WTC11 (cell line): Measurements from ENCODE around the gene MIOX. TPM values are rescaled to one million over a fixed set of nuclear protein-coding genes. Genes with fewer than 3 reads are reported as not detected.

Source experiments
- ATAC-seq: fragments of 200-7000 bp; cut with Tn5 transposase; 2 replicates; pipeline ENCODE4 v1.10.0; 2021; ENCODE audit warnings: mild to moderate bottlenecking, moderate library complexity
- CTCF ChIA-PET: fragments of 300-600 bp; sonication (Branson Sonifier 250); formaldehyde crosslinking; loops from one replicate; lab custom pipeline; 2021; ENCODE audit warnings: antibody characterized with exemption; lab: Charles Lee
- POLR2A ChIA-PET: fragments of 350-600 bp; sonication (Branson Sonifier 250); formaldehyde crosslinking; loops from one replicate; lab custom pipeline; 2021; ENCODE audit warnings: antibody characterized with exemption; lab: Charles Lee
- DNase-seq: peaks from one replicate; pipeline ENCODE4 v3.0.0; 2021; ENCODE audit warnings: low spot score
- H3K27ac Mint-ChIP-seq: 2 replicates; pipeline ENCODE4 v1.8.0; 2021; ENCODE audit warnings: mixed read lengths
- H3K27me3 Mint-ChIP-seq: 2 replicates; pipeline ENCODE4 v1.8.0; 2021; ENCODE audit warnings: low read depth, mild to moderate bottlenecking, moderate library complexity, mixed read lengths
- H3K36me3 Mint-ChIP-seq: 2 replicates; pipeline ENCODE4 v1.8.0; 2021; ENCODE audit warnings: mixed read lengths
- H3K4me1 Mint-ChIP-seq: 2 replicates; pipeline ENCODE4 v1.8.0; 2022; ENCODE audit warnings: mixed read lengths
- H3K4me3 Mint-ChIP-seq: 2 replicates; pipeline ENCODE4 v1.8.0; 2021; ENCODE audit warnings: mild to moderate bottlenecking, moderate library complexity, mixed read lengths
- H3K9me3 Mint-ChIP-seq: 2 replicates; pipeline ENCODE4 v1.8.0; 2021; ENCODE audit warnings: mixed read lengths
- ATF2 ChIP-seq: sonication (generic); formaldehyde crosslinking; IDR thresholded peaks from 2 replicates; pipeline ENCODE4 v1.8.1; 2022; ENCODE audit warnings: low read depth, missing genetic modification reagents, borderline replicate concordance
- ATF3 ChIP-seq: sonication (generic); formaldehyde crosslinking; conservative IDR thresholded peaks from 2 replicates; pipeline ENCODE4 v1.8.1; 2022; ENCODE audit warnings: mild to moderate bottlenecking, missing genetic modification reagents
- CBFB ChIP-seq: sonication (generic); formaldehyde crosslinking; IDR thresholded peaks from 2 replicates; pipeline ENCODE4 v1.8.1; 2022; ENCODE audit warnings: mild to moderate bottlenecking, low read depth, missing genetic modification reagents
- ETV6 ChIP-seq: sonication (generic); formaldehyde crosslinking; IDR thresholded peaks from 2 replicates; pipeline ENCODE4 v1.8.1; 2022; ENCODE audit warnings: mild to moderate bottlenecking, missing genetic modification reagents
- FOXK1 ChIP-seq: sonication (generic); formaldehyde crosslinking; IDR thresholded peaks from 2 replicates; pipeline ENCODE4 v1.8.0; 2022; ENCODE audit warnings: mild to moderate bottlenecking, moderate library complexity, missing genetic modification reagents
- FOXP4 ChIP-seq: sonication (generic); formaldehyde crosslinking; IDR thresholded peaks from 2 replicates; pipeline ENCODE4 v1.8.0; 2022; ENCODE audit warnings: mild to moderate bottlenecking, missing genetic modification reagents
- HMGA2 ChIP-seq: fragments of 250-450 bp; sonication (Bioruptor Pico); IDR thresholded peaks from 2 replicates; pipeline ENCODE4 v1.4.0; 2021; ENCODE audit warnings: mild to moderate bottlenecking, moderate library complexity
- NFYB ChIP-seq: sonication (generic); formaldehyde crosslinking; conservative IDR thresholded peaks from 2 replicates; pipeline ENCODE4 v1.8.0; 2022; ENCODE audit warnings: low read depth, missing genetic modification reagents
- RELA ChIP-seq: sonication (generic); formaldehyde crosslinking; IDR thresholded peaks from 2 replicates; pipeline ENCODE4 v1.8.1; 2022; ENCODE audit warnings: missing genetic modification reagents, mild to moderate bottlenecking, borderline replicate concordance
- STAT6 ChIP-seq: sonication (generic); formaldehyde crosslinking; conservative IDR thresholded peaks from 2 replicates; pipeline ENCODE4 v1.8.1; 2023; ENCODE audit warnings: mild to moderate bottlenecking, low read depth, missing genetic modification reagents, moderate library complexity
- ZMAT4 ChIP-seq: fragments of 250-450 bp; sonication (Bioruptor Pico); IDR thresholded peaks from 2 replicates; pipeline ENCODE4 v1.9.0; 2021; ENCODE audit warnings: mild to moderate bottlenecking
- ZNF263 ChIP-seq: sonication (generic); formaldehyde crosslinking; IDR thresholded peaks from 2 replicates; pipeline ENCODE4 v1.8.1; 2022; ENCODE audit warnings: low read depth, mild to moderate bottlenecking, moderate library complexity, missing genetic modification reagents
- ZNF317 ChIP-seq: sonication (generic); formaldehyde crosslinking; IDR thresholded peaks from 2 replicates; pipeline ENCODE4 v1.8.1; 2023; ENCODE audit warnings: low read depth, mild to moderate bottlenecking, moderate library complexity, missing genetic modification reagents, borderline replicate concordance
- ZNF425 ChIP-seq: fragments of 250-450 bp; sonication (Bioruptor Pico); conservative IDR thresholded peaks from 2 replicates; pipeline ENCODE4 v1.9.0; 2021; ENCODE audit warnings: mild to moderate bottlenecking
- ZSCAN18 ChIP-seq: fragments of 250-450 bp; sonication (Bioruptor Pico); IDR thresholded peaks from 2 replicates; pipeline ENCODE4 v2.1.2; 2022; ENCODE audit warnings: mild to moderate bottlenecking, moderate library complexity
- total RNA-seq: library from RNA; stranded (reverse); gene quantifications from 3 replicates; pipeline ENCODE4 v1.2.3, GENCODE V29; 2021

Gene MIOX
- total RNA-seq, 1 experiment from 2014 or later = 0.33 TPM

GRCh38 chr22:50473088-50473487 lies 13.6 kb upstream of the MIOX start (continued):
- TF ChIP-seq ZNF425 (CRISPR knock-in tag) (no peak), ATF2 (CRISPR knock-in tag) (no peak)

GRCh38 chr22:50473855-50474671 lies 12.6 kb upstream of the MIOX start:
- DNase-seq (no peak), ATAC-seq (no peak)
- POLR2A ChIA-PET = no interaction called here
- TF ChIP-seq CBFB (CRISPR knock-in tag) (0 out of 2 replicates have a peak, but pooled peaks have one; percentile 18), FOXP4 (CRISPR knock-in tag) (0 out of 2 replicates have a peak, but pooled peaks have one; percentile 33), ZNF263 (CRISPR knock-in tag) (no peak), ZSCAN18 (CRISPR knock-in tag) (no peak), ATF3 (CRISPR knock-in tag) (no peak), FOXK1 (0 out of 2 replicates have a peak, but pooled peaks have one; percentile 19)
- Mint-ChIP-seq H3K27ac (no peak overlapping the region; the same call in 1 of the 2 replicates), H3K36me3 (no peaks in the 10 kb centered on the region), H3K4me3 (peak overlapping the region; percentile 87), H3K9me3 (no peaks in the 10 kb centered on the region), H3K4me1 (peaks cover 41% of the 10 kb centered on the region), H3K27me3 (peaks cover 22% of the 10 kb centered on the region)
- CTCF ChIA-PET = interaction anchor here (0.9 to 1.8 kb wide), 6 partner anchors 20 to 141 kb away, joined by 3 to 5 read pairs (median 4); partner anchors contain the start of gene SCO2

GRCh38 chr22:50474710-50475651 lies 11.7 kb upstream of the MIOX start, which contains the start of gene SBF1:
Gene SBF1 (minus strand): TSS chr22:50475035. CDS start chr22:50474840, 195 bp downstream.
- Mint-ChIP-seq H3K4me3 (peak within 1 kb of the TSS; percentile 87), H3K27ac (peak within 1 kb of the TSS; percentile 76; the same call in 1 of the 2 replicates), H3K27me3 (peaks cover 31% of the 10 kb centered on the region), H3K4me1 (peaks cover 41% of the 10 kb centered on the region), H3K36me3 (no peaks in the 10 kb centered on the region), H3K9me3 (no peaks in the 10 kb centered on the region)
- DNase-seq = peak; percentile 90
- CTCF ChIA-PET = no interaction called here
- POLR2A ChIA-PET = no interaction called here
- peak; percentile 93 for ATAC-seq
- TF ChIP-seq STAT6 (CRISPR knock-in tag) (no peak), HMGA2 (CRISPR knock-in tag) (no peak), ZMAT4 (no peak), NFYB (0 out of 2 replicates have a peak, but pooled peaks have one; percentile 41), FOXP4 (CRISPR knock-in tag) (0 out of 2 replicates have a peak, but pooled peaks have one; percentile 31), ZNF317 (CRISPR knock-in tag) (no peak), ETV6 (CRISPR knock-in tag) (no peak), RELA (CRISPR knock-in tag) (no peak)
